Measurements from ENCODE around the gene RPL37.
A peak's percentile ranks its signal among the peaks of the same experiment; 100 is the strongest.
"Not testable (repeated sequence)": the region's sequence is repeated elsewhere in the genome, so short reads cannot be mapped to it uniquely, and the experiment has no call there.

RPL37 gene

DNA sequence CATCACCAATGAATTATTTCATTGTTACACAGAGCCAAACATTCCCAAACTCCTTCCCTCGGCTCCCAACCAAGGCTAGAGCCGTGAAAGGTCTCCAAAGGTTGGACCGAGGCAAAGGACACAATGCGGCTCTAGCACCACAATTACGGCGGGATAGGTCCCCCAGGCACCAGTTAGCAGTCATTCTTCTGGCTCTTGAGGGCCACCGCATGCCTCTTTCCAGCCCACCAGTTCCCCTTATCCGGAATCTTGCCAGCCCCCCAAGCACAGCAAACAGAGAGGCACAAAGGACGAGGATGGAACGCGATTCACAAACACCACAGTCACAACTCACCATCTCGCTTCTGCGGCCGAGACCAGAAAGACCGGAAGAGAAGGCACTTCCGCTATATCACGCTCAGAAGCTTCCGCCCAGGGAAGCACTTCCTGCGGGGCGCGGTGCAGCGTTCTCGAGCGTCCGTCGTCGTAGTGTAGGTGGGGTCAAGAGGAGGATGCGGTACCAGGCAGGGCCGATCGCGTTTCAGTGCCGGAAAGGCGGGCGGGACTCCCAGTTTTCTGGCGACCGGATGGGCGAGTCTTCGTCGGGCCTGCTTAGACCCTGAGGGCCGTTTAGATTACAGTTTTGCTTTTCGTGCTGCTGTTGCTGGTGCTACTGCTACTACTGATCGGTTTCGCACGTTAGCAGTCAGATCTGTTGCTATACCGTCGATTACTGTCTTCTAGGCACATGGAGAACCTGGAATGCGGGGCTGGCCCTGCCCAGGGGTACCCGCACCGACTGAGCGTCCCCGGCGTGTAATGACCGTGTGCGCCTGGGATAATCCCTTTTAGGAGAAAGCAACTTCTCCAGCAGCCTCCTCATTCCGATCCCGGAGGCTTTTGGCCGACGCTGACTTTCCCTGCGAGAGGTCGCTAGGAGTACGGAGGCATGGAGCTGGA is at the start of gene RPL37:
Gene RPL37 (minus strand): TSS at position 374 of the 939 bp plus-strand sequence. CDS start 37 bp downstream, at position 337.
- peaks cover 6% of the 10 kb centered on the region for H3K36me3 ChIP-seq (ENCODE audit: control insufficient read depth, insufficient read depth, low read length)
- peak within 1 kb of the TSS; percentile 98 for H3K4me3 ChIP-seq (ENCODE audit: low read length)
- no peaks in the 10 kb centered on the region for H3K9me3 ChIP-seq (ENCODE audit: control insufficient read depth, low read length)
- peak within 1 kb of the TSS; percentile 99 for H3K9ac ChIP-seq (ENCODE audit: low read length)
- no peaks in the 10 kb centered on the region for H3K27me3 ChIP-seq (ENCODE audit: control insufficient read depth, insufficient read depth, low read length)
- H3K4me1 ChIP-seq (ENCODE audit: control insufficient read depth, insufficient read depth, low read length): peaks cover 23% of the 10 kb centered on the region

DNA sequence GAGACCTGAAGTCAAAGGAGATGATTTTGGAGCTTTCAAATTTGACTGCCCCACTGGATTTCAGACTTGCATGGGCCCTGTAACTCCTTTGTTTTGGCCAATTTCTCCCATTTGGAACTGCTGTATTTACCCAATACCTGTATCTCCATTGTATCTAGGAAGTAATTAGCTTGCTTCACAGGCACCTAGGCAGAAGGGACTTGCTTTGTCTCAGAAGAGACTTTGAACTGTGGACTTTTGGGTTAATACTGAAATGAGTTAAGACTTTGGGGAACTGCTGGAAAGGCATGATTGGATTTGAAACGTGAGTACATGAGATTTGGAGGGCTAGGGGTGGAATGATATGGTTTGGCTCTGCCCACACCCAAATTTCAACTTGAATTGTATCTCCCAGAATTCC is 48.0 kb upstream of the RPL37 start:
- not testable (repeated sequence) for H3K36me3 ChIP-seq (ENCODE audit: control insufficient read depth, insufficient read depth, low read length); H3K9me3 ChIP-seq (ENCODE audit: control insufficient read depth, low read length); H3K9ac ChIP-seq (ENCODE audit: low read length); H3K27me3 ChIP-seq (ENCODE audit: control insufficient read depth, insufficient read depth, low read length); H3K4me3 ChIP-seq (ENCODE audit: low read length); H3K4me1 ChIP-seq (ENCODE audit: control insufficient read depth, insufficient read depth, low read length)

DNA sequence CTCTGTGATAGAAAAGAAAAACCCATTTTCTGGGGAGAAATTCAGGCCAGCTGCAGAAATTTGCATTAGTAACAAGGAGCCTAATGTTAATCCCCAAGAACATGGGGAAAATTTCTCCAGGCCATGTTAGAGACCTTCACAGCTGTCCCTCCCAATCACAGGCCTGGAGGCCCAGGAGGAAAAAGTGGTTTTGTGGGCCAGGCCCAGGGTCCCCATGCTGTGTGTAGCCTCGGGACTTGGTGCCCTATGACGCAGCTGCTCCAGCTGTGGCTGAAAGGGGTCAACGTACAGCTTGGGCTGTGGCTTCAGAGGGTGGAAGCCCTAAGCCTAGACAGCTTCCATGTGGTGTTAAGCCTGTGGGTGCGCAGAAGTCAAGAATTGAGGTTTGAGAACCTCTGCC is 47.3 kb upstream of the RPL37 start:
- Histone ChIP-seq H3K4me3 (ENCODE audit: low read length) (no peak overlapping the region), H3K9ac (ENCODE audit: low read length) (no peak overlapping the region), H3K36me3 (ENCODE audit: control insufficient read depth, insufficient read depth, low read length) (no peaks in the 10 kb centered on the region), H3K9me3 (ENCODE audit: control insufficient read depth, low read length) (no peaks in the 10 kb centered on the region), H3K4me1 (ENCODE audit: control insufficient read depth, insufficient read depth, low read length) (peaks cover 3% of the 10 kb centered on the region), H3K27me3 (ENCODE audit: control insufficient read depth, insufficient read depth, low read length) (no peaks in the 10 kb centered on the region)

DNA sequence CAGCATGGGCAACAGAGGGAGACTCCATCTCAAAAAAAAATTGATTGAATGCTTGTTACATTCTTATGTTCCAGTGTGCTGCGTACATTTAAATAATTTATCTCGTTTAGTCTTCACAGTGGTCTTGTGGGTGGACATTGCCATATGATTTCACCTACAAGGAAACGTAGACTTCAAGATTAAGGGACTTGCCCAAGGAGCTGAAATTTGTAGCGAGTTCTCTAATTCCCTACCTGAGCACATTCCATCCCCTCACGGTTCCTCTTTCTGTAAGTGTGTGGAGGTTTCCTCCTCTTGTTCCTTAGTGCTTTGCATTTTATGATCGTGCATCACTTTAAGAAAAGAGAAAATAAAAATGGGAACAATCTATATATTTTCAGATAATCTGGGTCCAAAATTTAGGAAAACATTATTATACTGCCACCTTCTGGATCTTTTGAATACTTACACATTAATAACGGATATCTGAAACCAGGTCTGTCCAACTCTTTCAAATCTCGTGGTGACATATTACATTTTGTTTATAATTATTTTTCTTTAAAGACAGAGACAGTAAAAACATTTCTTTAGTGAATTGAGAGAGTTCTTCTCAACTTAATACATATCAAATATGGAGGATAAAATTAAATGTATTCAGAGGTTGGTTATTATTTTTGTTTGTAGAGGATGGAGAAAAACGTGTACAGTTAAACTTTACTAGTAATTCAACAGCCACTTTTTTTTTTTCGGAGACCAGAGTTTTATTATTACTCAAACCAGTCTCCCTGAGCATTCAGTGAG is 44.3 kb upstream of the RPL37 start:
- Histone ChIP-seq H3K9ac (ENCODE audit: low read length) (no peak overlapping the region), H3K4me1 (ENCODE audit: control insufficient read depth, insufficient read depth, low read length) (peaks cover 3% of the 10 kb centered on the region), H3K27me3 (ENCODE audit: control insufficient read depth, insufficient read depth, low read length) (no peaks in the 10 kb centered on the region), H3K9me3 (ENCODE audit: control insufficient read depth, low read length) (no peaks in the 10 kb centered on the region), H3K4me3 (ENCODE audit: low read length) (no peak overlapping the region), H3K36me3 (ENCODE audit: control insufficient read depth, insufficient read depth, low read length) (no peaks in the 10 kb centered on the region)

DNA sequence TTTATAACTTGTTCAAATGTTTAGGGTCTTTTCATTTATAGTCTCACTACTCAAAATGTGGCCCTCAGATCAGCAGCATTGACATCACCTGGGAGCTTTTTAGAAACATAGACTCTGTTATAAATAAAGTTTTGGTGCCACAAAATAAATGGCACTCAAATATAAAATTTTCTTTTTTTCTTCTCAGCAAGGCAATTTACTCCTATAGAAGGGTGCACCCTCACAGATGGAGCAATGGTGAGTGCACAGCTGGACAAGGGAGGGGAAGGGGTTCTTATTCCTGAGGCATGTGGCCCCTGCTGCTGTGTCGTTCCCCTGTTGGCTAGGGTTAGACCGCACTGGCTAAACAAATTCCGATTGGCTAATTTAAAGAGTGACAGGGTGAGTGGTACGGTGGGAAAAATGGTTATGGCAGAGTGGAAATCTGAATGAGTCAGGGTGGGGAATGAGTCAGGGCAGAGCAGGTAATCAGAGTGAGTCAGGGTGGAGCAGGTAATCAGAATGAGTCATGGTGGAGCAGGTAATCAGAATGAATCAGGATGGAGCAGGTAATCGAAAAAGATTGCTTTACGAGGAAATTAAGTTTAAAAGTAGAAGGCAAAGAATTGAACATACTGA is 42.5 kb upstream of the RPL37 start:
- H3K36me3 ChIP-seq (ENCODE audit: control insufficient read depth, insufficient read depth, low read length): no peaks in the 10 kb centered on the region
- no peaks in the 10 kb centered on the region for H3K27me3 ChIP-seq (ENCODE audit: control insufficient read depth, insufficient read depth, low read length)
- H3K9me3 ChIP-seq (ENCODE audit: control insufficient read depth, low read length): no peaks in the 10 kb centered on the region
- H3K4me1 ChIP-seq (ENCODE audit: control insufficient read depth, insufficient read depth, low read length): no peaks in the 10 kb centered on the region
- H3K4me3 ChIP-seq (ENCODE audit: low read length): no peak overlapping the region
- no peak overlapping the region for H3K9ac ChIP-seq (ENCODE audit: low read length)

DNA sequence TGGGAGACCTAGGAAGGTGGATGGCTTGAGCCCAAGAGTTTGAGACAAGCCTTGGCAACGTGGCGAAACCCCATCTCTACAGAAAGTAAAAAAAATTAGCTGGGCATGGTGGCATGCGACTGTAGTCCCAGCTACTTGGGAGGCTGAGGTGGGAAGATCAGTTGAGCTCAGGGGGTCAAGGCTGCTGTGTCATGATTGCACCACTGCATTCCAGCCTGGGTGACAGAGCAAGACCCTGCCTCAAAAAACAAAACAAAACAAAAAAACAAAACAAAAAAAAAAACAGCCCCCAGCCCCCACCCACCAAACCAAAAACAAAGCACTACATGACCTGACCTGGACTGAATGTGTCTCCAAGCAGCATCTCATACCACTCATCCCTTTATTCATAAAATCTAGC is 40.9 kb upstream of the RPL37 start:
- Histone ChIP-seq H3K9ac (ENCODE audit: low read length) (no peak overlapping the region), H3K36me3 (ENCODE audit: control insufficient read depth, insufficient read depth, low read length) (no peaks in the 10 kb centered on the region), H3K4me1 (ENCODE audit: control insufficient read depth, insufficient read depth, low read length) (peaks cover 4% of the 10 kb centered on the region), H3K9me3 (ENCODE audit: control insufficient read depth, low read length) (no peaks in the 10 kb centered on the region), H3K27me3 (ENCODE audit: control insufficient read depth, insufficient read depth, low read length) (no peaks in the 10 kb centered on the region), H3K4me3 (ENCODE audit: low read length) (no peak overlapping the region)

DNA sequence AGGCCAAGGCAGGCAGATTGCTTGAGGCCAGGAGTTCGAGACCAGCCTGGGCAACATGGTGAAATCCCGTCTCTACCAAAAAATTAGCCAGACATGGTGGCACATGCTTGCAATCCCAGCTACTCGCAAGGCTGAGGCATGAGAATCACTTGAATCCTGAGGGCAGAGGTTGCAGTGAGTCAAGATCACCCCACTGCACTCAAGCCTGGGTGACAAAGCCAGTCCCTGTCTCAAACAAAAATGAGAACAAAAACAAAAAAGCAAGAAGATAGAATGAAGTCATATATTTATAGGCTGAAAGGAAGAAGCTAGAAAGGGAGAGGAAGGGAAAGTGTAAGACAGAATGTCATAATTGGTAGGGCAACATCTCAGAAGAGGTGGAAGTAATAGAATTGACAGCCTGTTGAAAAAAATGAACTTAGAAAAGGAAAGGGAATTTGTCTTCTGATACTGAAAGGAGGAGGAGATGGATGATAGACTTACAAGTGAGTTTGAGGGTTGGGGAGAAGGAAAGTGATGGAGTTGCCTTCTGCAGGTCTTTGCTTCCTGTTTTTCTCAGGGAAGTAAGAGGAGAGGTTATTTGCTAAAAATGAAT is 38.4 kb upstream of the RPL37 start:
- no peaks in the 10 kb centered on the region for H3K9me3 ChIP-seq (ENCODE audit: control insufficient read depth, low read length)
- H3K9ac ChIP-seq (ENCODE audit: low read length): no peak overlapping the region
- H3K36me3 ChIP-seq (ENCODE audit: control insufficient read depth, insufficient read depth, low read length): no peaks in the 10 kb centered on the region
- peaks cover 6% of the 10 kb centered on the region for H3K4me1 ChIP-seq (ENCODE audit: control insufficient read depth, insufficient read depth, low read length)
- no peaks in the 10 kb centered on the region for H3K27me3 ChIP-seq (ENCODE audit: control insufficient read depth, insufficient read depth, low read length)
- no peak overlapping the region for H3K4me3 ChIP-seq (ENCODE audit: low read length)

DNA sequence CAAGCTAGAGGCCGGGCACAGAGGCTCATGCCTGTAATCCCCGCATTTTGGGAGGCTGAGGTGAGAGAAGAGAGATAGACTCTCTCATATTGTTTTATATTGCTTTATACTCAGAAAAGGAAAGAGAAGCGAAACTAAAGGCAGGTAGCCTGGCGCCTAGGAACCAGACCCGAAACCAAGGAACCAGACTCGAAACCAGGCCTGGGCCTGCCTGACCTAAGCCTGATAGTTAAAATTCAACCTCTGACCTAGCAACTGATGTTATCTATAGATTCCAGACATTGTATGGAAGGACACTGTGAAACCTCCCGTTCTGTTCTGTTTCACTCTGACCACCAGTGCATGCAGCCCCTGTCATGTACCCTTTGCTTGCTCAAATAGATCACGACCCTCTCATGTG is 37.2 kb upstream of the RPL37 start:
- not testable (repeated sequence) for H3K27me3 ChIP-seq (ENCODE audit: control insufficient read depth, insufficient read depth, low read length); H3K9me3 ChIP-seq (ENCODE audit: control insufficient read depth, low read length); H3K4me1 ChIP-seq (ENCODE audit: control insufficient read depth, insufficient read depth, low read length); H3K4me3 ChIP-seq (ENCODE audit: low read length); H3K36me3 ChIP-seq (ENCODE audit: control insufficient read depth, insufficient read depth, low read length); H3K9ac ChIP-seq (ENCODE audit: low read length)

DNA sequence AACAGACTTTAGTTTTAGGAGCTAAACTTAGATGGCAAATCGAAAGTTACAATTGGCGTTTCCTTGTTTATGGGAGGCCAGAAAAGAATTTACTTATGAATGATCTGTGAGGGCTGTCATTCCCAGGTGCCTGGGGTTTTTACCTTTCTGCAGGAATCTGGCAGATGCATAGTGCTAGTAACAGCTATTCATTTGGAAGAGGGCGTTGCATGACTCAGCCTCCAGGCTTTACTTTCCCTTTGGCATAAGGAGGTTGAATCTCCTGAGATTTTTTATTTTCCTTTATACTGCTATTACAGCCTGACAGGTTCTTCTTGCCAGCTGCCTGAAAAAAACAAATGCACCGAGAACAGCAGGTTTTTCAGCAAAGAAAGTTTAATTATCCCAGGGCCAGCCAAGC is 36.2 kb upstream of the RPL37 start:
- H3K27me3 ChIP-seq (ENCODE audit: control insufficient read depth, insufficient read depth, low read length): no peaks in the 10 kb centered on the region
- no peaks in the 10 kb centered on the region for H3K9me3 ChIP-seq (ENCODE audit: control insufficient read depth, low read length)
- H3K9ac ChIP-seq (ENCODE audit: low read length): no peak overlapping the region
- H3K4me1 ChIP-seq (ENCODE audit: control insufficient read depth, insufficient read depth, low read length): peaks cover 6% of the 10 kb centered on the region
- no peaks in the 10 kb centered on the region for H3K36me3 ChIP-seq (ENCODE audit: control insufficient read depth, insufficient read depth, low read length)
- H3K4me3 ChIP-seq (ENCODE audit: low read length): no peak overlapping the region

DNA sequence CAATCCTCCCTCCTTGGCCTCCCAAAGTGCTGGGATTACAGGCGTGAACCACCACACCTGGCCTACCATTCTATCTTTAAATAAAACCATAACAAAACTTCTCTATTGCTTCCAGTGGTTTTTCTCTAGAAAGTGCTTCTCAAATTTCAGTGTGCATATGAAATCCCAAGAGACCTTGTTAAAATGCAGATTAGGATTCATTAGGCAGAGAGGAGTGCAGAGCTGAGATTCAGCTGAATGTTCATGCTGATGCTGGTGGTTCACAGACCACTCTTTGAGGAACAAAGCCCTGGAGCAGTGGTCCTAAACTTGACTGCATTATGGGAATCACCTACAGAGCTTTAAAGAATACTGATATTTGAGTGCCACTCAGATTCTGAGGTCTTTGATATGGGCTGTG is 34.4 kb upstream of the RPL37 start:
- Histone ChIP-seq H3K4me1 (ENCODE audit: control insufficient read depth, insufficient read depth, low read length) (peaks cover 6% of the 10 kb centered on the region), H3K9ac (ENCODE audit: low read length) (no peak overlapping the region), H3K4me3 (ENCODE audit: low read length) (no peak overlapping the region), H3K9me3 (ENCODE audit: control insufficient read depth, low read length) (no peaks in the 10 kb centered on the region), H3K36me3 (ENCODE audit: control insufficient read depth, insufficient read depth, low read length) (no peaks in the 10 kb centered on the region), H3K27me3 (ENCODE audit: control insufficient read depth, insufficient read depth, low read length) (no peaks in the 10 kb centered on the region)

DNA sequence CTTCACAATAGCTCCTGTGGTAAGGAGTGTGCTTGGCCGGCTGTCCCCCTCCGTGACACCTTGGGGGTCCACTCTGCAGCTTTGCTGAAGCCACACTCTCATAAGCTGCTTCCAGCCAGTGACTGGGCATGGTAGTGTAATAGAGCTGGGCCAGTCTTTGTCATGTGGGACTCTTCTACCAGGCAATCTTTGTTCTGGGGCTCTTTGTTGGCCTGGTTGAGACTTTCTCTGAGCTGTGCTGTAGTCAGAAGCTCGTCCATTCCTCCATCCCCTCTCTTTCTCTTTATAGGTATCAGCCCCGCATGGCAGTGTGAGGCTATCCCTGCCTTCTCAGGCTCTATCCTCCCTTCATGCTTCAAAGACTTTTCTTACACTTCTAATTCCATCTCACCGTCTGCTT is 31.8 kb upstream of the RPL37 start:
- Histone ChIP-seq H3K4me3 (ENCODE audit: low read length) (no peak overlapping the region), H3K9ac (ENCODE audit: low read length) (no peak overlapping the region), H3K36me3 (ENCODE audit: control insufficient read depth, insufficient read depth, low read length) (no peaks in the 10 kb centered on the region)

DNA sequence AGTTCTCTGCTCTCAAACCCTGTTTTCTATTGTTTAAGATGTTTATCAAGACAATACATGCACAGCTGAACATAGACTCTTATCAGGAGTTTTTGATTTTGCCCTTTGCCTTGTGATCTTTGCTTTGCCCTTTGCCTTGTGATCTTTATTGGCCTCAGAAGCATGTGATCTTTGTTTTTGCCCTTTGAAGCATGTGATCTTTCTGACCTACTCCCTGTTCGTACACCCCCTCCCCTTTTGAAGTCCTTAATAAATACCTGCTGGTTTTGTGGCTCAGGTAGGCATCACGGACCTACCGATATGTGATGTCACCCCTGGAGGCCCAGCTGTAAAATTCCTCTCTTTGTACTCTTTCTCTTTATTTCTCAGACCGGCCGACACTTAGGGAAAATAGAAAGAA is 30.0 kb upstream of the RPL37 start:
- not testable (repeated sequence) for H3K4me3 ChIP-seq (ENCODE audit: low read length); H3K27me3 ChIP-seq (ENCODE audit: control insufficient read depth, insufficient read depth, low read length); H3K9me3 ChIP-seq (ENCODE audit: control insufficient read depth, low read length); H3K36me3 ChIP-seq (ENCODE audit: control insufficient read depth, insufficient read depth, low read length); H3K9ac ChIP-seq (ENCODE audit: low read length); H3K4me1 ChIP-seq (ENCODE audit: control insufficient read depth, insufficient read depth, low read length)

More for the DNA sequence above, 31.8 kb upstream of the RPL37 start:
- Histone ChIP-seq H3K4me1 (ENCODE audit: control insufficient read depth, insufficient read depth, low read length) (peaks cover 6% of the 10 kb centered on the region), H3K27me3 (ENCODE audit: control insufficient read depth, insufficient read depth, low read length) (no peaks in the 10 kb centered on the region), H3K9me3 (ENCODE audit: control insufficient read depth, low read length) (no peaks in the 10 kb centered on the region)

All from mucosa of stomach (tissue), 1 donor.